Fibroblast of peridontal ligament (primary cell): ENCODE data around the gene DCTN1.
"Not testable (repeated sequence)": the region's sequence is repeated elsewhere in the genome, so short reads cannot be mapped to it uniquely, and the experiment has no call there.

ENCODE experiments used
- DNase-seq: peaks from one replicate; pipeline ENCODE4 v3.0.0-alpha.2; 2010; ENCODE audit errors: extremely low read depth

DCTN1 gene

DNA sequence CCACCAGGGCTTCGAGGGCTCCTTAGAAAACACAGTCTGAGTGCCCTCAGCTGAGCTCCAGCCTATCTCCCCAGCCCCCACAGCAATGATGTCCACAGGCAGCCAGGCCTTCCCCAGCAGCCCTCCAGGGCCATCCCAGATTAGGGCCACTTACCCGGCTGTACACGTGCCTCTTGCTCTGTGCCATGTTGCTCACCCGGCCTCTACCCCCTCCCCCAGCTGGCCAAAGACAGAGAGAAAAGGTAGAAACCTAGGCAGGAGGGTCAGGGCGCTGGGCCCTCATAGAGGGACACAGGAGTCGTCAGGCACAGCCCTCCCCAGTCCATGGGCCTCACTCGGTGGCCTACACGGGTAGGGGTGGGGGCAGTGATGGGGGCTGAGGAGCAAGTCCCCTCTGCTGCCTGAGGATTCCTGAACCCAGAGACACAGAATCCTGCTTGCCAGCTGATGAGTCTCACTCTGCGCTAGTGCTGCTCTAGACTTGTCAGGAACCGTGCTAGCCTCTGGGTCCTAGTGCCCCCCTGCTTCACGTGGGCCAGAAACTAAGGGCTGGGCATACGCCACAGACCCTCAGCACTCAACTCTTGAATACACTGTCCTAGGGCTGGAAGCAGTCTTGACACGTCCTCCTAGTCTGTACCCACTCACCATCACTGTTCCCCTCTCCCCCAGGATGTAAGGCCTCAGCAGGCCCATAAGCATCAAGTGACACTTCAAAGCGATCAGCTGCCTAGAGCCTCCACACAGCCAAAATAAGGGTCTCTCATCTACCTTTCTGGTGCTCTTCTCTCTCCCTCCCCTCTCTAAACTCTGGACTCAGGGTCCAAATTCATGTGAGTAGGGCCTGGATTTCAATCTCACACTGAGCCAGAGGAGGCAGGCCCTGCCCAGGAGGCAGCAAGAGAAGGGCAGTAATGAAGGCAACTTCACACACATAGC lies at the start of gene DCTN1:
TSS of gene DCTN1 (minus strand) at position 461 of the 939 bp plus-strand sequence. CDS start at position 187, 274 bp downstream.
- DNase-seq = peak; percentile 66

DNA sequence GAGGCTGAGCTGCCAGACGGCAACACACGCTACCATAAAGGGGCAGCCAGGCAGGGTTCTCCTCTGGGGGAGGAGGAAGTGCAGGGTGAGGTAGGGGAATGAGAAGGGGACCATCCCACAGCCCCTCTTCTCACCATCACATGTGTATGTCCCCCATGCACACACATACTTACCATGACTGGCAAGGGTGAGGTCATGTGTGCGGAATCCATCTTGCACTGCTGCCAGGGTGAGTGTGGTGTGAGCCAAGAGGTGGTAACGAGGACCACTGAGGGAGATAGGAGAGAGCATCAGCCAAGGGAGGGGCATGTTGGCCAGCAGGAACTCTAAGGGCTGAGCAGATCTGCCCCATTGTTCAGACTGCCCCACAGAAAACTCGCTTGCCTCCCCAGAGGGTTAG lies 48.6 kb upstream of the DCTN1 start:
- DNase-seq = no peak

DNA sequence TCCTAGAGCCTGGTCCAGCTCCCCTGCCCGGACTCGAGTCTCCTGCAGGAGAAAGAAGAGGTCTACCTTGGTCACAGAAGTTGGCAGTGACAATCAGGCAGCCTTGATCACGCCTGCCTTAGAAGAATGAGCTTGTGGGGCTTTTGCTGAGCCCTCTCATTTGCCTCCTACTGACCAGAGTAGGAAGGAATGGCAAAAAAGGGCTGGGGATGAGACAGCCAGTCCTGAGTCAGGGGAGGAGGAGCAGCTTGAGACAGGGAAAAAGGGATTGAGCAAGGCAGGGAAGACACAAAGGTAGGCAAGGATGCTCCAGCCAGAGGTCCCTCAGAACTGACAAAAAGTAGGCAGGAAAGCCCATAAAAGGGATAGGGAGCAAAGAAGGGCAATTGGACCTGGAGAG lies 47.4 kb upstream of the DCTN1 start:
- no peak for DNase-seq

DNA sequence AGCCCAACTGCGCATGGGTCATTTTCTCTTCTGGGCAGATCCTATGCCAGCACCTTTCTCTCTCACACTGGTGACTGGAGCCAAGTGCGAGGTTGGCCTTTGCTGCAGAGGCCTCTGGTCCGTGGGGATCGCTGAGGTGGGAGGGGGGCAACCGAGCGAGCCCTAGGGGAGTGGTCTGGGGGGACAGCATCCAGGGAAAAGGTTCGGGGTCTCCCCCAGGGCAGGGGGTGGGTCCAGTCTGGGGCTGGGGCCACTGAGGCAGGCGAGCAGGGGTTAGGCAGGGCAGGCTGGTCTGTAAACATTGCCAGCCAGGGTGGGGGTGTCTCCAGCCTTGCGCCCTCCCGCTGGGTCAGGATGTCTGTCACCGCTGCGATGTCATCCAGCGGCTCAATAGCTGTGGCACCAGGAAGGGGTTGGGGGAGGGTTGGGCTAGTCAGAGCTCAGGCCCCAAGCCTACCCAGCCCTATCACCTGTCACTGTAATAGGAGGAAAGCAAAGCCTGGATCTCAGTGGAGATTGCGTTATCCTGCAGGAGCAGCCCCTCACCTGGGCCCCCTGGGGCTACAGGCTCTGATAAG lies 46.2 kb upstream of the DCTN1 start:
- DNase-seq = no peak

DNA sequence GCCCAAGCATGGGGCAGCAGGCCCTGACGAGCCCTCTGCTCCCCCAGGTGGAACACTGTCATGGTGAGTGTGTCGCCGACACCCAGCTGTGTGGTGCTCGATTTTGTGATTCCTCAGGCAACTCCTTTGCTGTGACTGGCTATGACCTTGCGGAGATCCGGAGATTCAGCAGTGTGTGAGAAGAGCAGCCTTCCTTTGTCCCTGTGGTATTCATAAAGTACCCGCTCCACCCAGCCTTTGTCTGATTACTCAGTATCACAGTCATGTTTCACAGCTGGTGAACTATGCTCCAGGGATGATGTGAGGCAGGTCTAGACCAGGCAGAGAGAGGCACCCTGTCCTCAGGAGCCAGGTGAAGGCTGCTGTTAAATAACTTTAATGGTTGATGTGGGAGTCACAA lies 45.4 kb upstream of the DCTN1 start:
- DNase-seq = no peak

DNA sequence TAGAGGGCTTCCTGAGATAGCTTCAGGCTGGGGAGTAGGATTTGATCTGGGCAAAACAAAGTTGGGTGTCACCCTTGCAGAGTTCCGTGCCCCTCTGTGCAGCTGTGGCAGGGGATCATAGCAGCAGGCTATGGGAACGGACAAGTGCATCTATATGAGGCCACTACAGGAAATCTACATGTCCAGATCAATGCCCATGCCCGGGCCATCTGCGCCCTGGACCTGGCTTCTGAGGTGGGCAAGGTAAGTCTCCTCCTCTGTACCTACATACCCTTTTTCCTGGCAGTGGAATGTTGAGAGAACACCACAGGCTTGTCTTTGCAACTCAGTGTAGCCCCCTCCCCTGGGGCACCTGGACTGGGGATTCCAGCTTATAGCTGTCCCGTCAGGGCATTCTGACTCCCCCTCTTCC lies 44.9 kb upstream of the DCTN1 start:
- no peak for DNase-seq

DNA sequence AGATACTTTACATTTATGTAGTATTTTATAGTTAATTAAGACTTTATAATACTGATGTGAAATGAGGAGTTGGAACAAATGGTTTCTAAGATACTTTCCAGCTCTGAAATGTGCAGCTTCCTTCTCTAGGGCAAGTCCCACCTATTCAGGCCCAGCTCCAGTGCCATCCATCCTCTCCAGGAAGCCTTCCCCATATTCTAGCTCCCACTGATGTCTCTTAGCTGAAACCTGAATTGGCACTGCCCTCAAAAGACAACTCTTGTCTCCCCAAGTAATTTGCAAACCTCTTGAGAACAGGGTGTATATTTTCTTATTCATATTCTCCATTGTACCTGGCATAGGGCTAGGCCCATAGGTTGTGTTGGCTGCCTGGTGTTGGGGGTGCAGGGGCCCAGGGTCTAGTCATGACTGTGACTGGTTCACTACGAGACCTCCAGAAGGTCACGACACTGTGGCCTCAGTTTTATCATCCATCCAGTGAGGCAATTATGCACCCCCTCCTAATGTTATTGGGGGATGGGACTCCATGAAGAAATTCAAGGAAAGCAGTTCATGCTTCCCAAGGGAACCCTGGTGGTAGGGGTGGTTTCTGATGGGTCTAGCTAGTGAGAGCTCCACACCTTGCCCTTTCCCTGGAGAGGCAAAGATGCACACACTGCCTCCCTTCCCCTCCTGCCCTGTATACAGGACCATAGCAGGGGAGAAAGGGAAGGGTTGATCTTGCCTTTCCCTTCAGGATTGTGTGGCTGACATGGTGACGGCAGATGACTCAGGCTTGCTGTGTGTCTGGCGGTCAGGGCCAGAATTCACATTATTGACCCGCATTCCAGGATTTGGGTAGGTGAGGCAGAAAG lies 44.3 kb upstream of the DCTN1 start:
- no peak for DNase-seq

DNA sequence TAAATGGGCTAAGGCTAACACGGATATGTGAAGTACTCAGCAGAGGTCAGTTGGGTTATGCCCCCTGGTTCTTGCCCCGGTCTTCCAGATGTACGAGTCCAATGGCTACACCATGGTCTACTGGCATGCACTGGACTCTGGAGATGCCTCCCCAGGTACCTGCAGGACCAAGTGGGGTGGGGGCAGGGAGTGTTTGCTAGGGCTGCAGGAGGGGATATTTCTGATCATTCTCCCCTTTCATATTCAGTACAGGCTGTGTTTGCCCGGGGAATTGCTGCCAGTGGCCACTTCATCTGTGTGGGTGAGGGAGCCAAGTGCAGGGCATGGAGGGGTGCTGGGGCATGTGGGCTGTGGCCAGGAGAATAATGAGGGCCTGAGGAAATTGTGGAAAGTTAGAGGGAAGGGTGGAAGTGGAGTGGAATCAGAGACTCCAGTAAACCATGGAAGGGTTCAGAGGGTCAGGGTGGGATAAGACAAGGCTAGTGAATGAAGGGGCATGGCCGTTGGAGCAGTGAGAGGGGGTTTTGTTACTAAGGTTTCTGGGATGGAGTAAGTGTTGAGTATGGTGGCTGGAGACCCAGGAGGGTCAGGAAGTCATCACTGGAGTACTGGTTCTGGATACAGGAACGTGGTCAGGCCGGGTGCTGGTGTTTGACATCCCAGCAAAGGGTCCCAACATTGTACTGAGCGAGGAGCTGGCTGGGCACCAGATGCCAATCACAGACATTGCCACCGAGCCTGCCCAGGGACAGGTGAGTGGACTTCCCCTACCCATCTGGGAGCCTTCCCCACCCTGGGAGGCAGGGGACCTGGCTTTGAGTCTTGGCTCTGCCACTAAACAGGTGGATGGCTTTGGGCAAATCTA lies 43.4 kb upstream of the DCTN1 start:
- no peak for DNase-seq

DNA sequence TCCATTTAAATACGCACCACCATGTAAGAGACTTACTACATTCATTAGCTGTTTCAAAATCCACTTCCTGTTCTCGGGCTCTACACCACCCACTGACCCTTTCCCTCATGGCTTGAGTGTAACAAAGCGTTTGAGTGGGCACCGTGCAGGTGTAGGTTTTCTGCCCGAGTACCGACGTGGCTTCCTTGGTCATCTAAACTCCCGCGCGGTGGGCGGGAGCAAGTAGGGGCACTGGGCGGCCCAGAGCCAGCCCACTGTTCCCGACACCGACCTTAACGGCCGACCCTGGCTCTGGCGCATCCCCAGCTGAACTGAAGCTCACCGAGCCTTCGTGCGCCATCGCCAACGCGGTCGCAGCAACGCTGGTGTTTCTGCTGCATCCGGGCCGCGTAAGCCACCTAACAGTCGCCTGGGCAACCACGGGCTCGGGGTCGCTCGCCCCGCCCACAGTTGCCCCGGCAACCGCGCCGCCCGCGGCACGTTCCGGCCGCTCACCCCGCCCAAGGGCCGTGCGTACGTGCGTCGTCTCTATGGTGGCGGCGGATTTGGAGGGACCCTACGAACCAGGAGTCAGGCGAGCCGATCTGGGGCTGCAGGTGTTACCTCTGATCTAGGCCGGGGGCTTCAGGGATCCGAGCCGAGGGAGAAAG lies 41.2 kb upstream of the DCTN1 start, which contains the start of the genes C2orf81 and WDR54:
TSS of gene C2orf81 (minus strand) at position 399 of the 650 bp plus-strand sequence. CDS start at position 340, 59 bp downstream.
TSS of gene WDR54 (plus strand) at position 510 of the 650 bp plus-strand sequence. CDS start 424 bp downstream, outside the sequence.
- peak; percentile 70 for DNase-seq

DNA sequence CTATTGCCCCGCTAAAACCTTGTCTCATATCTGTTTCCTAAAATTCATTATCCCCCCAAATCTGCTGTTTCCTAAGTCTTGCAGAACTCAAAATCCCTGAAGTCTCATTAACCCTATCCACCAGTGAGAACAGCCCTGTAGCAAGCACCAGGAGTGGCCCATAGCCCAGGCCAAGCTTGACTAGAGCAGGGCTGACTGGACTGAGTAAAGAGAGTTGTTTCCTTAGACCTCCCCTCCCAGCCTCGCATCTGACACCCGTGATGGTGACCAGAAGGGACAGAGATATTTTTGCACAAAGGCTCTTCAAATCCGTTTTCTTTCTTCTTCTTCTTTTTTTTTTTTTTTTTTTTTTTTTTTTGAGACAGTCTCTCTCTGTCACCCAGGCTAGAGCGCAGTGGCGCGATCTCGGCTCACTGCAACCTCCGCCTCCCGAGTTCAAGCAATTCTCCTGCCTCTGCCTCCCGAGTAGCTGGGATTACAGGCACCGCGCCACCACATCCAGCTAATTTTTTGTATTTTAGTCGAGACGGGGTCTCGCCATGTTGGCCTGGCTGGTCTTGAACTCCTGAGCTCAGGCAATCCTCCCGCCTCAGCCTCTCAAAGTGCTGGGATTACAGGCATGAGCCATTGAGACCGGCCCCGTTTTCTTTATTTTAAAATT lies 40.5 kb upstream of the DCTN1 start:
- not testable (repeated sequence) for DNase-seq

DNA sequence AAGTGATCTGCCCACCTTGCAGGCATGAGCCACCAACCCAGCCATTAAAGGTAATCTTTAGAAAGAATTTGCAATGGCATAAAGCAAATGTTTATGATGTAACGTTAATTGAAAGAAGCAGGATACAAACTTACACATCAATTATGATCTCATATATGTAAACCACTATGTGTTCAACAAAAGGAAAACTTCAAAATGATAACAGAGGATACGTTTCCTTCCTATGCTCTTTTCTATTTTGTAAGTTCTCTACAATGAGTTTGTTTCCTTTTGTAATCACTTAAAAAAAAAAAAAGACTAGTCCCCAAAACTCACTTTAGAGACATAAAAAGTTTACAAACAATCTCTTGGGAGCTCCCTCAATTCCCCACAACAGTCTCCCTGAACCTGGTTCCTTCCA lies 39.9 kb upstream of the DCTN1 start:
- no peak for DNase-seq

DNA sequence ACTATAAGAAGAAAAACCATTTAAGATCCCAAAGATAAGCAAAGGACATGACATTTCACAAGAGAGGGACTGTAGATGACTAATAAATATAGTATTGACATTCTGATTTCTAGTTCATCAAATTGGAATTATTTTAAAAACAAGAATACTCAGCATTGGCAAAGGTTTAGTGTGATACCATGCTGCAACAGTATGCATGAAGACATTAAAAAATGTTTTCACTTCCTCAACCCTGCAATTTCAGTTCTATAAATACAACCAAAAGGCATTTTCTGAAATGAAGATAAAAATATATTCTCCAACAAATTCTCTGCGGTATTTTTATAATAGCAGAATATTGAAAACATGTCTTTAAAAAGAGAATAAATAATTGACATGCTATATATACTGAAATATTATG lies 39.2 kb upstream of the DCTN1 start:
- no peak for DNase-seq

DNA sequence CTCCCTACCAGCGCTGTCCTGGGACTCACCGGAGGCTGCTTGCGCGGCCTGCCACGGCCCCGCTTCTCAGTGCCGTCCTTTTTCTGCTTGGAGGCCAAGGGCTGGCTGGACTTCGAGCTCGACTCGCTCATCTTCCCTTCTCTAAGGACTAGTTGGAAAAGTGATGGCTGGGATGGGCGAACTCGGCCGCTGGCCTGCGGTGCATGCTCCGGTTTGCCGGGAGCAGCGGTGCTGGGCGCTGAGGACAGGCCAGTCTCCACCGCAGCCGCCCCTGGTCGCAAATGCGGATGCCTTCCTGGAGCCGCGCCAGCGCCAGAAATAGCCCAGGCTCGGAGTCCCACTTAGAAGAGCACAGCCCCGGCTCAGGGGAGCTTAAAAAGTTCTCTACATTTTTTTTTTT lies 38.2 kb upstream of the DCTN1 start:
- no peak for DNase-seq

DNA sequence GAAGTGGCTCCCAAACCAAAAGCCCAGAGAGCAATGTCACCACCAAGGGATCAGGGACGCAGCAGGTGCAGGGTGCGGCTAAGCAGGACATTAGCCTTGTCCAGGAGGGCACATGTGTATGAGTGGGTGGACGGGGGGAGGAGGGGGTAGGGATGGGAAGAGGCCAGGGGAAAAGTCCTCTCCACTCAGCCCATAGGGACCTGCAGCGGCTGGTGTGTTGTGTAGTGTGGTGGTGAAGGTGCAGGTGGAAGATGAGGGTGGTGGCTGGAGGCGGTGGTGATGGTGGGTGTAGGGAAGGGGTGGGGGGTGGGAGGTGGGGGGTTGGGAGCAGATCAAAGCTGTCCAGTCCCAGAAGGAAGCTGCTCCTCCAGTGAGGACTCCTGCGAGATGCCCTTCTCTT lies 37.7 kb upstream of the DCTN1 start:
- no peak for DNase-seq

DNA sequence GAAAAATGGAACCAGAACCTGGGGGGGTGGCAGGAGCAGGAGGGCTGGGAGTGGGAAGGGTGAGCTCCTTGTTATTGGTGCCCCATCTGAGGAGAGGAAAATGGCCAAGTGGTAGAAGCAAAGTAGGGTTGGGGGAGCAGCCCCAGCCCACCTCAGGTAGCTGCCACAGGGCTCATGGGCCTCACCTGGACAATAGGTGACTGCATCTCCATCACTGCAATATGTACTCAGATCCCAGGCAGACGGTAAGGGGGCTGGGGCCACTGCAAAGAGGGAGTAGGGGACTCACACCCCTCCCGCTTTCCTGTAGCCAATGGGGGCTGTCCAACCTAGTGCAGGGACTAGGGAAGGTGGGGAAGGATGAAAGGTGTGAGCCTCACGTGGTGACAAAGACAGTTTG lies 37.1 kb upstream of the DCTN1 start:
- no peak for DNase-seq

DNA sequence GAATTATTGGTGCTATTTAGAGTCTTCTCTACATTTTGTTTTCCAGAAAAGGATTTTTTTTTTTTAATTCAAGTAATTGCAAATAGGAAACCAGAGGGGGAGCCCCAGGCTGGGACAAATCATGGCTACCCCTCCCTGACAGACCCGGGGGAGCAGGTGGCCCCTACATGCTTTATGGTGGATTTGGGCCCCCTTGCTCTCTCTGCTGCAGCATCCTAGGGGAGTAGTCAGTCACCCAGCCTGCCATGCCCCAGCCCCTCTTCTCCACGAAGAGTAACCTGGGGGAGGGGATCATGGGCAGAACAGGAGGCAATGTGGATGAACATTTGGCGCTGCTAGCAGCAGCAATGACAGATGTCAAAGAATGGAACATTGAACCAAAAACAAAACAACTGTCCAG lies 36.7 kb upstream of the DCTN1 start:
- DNase-seq = no peak

DNA sequence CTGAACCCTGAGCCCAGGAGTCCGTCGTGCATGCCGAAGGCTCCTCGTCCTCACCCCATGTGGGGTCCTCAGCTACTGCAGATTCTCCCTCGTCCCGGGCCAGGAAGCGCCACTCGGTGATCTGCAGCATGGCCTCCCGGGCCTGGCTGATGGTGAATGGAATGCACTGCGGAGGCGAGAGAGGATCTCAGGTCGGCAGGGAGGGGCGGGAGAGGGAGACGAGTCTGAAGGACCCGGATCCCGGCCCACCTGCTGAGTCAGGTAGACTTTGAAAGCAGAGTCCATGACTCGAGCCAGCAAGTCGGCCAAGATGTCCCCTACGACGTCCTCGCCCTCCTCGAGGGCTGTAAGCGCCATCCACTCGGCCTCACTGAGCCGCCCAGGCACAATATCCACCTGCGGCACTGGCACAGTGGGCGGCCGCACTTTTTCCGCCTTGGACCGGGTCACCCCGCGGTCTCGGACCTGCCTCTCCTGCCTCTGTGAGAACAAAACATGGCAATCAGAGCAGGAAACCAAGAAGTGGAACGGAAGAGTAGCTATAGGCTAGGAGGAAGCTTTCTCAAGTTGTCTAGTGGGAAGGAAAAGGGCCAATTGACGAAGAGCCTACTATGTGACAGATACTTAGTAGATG lies 35.8 kb upstream of the DCTN1 start:
- DNase-seq = no peak

DNA sequence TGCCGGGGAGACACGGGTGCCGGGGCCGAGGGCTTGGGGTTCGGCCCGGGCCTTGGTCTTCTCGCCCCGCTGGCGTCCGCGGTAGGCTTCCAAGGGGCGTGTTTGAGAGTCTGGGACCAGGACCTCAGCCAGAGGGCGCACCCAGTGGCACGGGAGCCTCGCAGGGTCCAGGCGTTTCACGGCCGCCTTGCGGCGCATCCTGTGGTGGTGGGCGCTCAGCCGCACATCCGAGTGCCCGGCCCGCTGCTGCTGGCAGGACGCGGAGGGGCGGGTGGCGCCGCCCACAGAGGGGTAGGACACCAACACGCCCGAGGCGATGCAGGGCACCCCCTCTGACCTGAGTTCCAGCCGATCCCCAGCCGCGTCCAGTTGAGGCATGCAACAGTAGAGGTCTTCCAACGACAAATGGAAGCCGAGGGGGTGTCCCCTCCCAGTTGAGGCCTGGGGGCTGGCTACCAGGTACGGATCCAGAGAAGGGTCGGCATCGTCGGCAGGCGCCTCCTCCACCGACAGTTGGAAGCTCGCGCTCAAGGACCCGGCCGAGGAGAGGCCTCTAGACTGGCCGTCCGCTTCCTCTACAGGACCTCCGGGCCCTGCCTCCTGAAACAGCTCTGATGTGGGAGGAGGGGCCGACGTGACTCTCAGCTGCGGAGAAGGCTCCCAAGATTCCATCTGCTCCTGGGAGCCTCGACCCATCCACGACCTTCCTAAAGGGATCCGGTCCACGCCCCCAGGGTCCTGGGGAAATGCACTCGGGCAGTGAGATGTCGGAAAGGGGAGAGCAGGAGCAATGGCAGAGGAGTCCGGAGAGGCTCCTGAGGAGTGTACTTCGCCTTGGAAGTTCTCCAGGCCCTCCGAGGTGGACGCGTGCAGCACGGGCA lies 35.0 kb upstream of the DCTN1 start:
- peak; percentile 28 for DNase-seq

DNA sequence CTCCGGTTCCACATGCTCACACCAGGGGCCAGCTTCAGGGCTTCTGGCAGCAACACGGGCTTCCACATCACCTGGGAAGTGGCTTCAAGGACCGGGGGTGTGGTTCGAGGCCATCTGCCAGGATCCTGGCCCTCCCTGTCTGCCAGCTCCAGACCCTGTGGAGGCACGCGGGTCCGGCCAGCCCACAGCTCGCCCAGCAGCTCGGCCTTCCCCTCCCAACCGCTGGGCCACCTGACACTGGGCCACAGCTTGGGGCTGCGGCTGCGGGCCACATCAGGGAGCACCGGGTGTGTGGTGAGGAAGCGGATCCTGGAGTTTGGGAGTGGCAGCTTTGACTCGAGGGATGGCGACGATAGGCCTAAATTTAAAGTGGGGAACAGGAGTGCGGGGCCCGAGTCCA lies 34.3 kb upstream of the DCTN1 start:
- DNase-seq = no peak
